CD4-positive, alpha-beta T cell (primary cell): ENCODE data around the gene SLC29A2. TPM values are rescaled to one million over a fixed set of nuclear protein-coding genes. Genes with fewer than 3 reads are reported as not detected.

Experiments
- total RNA-seq, 174 experiments: library from RNA in 2 of 174; stranded (reverse) in 2 of 174; gene quantifications; one replicate each; pipeline ENCODE4 v1.2.3 and lab custom pipeline; 2021 to 2026

SLC29A2 gene
- total RNA-seq, 2 experiments from 2014 or later, result 9.7 TPM

Other genes with a start within 250 kb of the SLC29A2 start
- 10 to 100 TPM; 28.6 to 30.0 TPM for gene KLC2, start 114.1 kb downstream of the SLC29A2 start, total RNA-seq
- 10 to 100 TPM; 27.4 to 29.4 TPM for gene RAB1B, start 103.1 kb downstream of the SLC29A2 start, total RNA-seq
- gene CNIH2, start 93.6 kb downstream of the SLC29A2 start, total RNA-seq, result 1 to 10 TPM; 4.1 to 6.2 TPM
- gene YIF1A, start 82.6 kb downstream of the SLC29A2 start, total RNA-seq, result 10 to 100 TPM; 17.4 to 21.1 TPM
- gene TMEM151A, start 79.9 kb downstream of the SLC29A2 start, total RNA-seq, result under 1 TPM; 0.11 to 0.14 TPM
- gene CD248, start 54.7 kb downstream of the SLC29A2 start, total RNA-seq, result 1 to 10 TPM; 3.3 to 3.4 TPM
- 1 to 10 TPM; 1.2 to 1.6 TPM for gene RIN1, start 35.3 kb downstream of the SLC29A2 start, total RNA-seq
- gene BRMS1, start 26.7 kb downstream of the SLC29A2 start, total RNA-seq, result 10 to 100 TPM; 52.7 to 58.4 TPM
- gene B4GAT1, start 24.1 kb downstream of the SLC29A2 start, total RNA-seq, result 1 to 10 TPM; 1.9 to 2.0 TPM
- not detected for gene NPAS4, start 49.3 kb upstream of the SLC29A2 start, total RNA-seq
- gene MRPL11, start 67.1 kb upstream of the SLC29A2 start, total RNA-seq, result 10 to 100 TPM; 17.7 to 21.0 TPM
- gene PELI3, start 95.1 kb upstream of the SLC29A2 start, total RNA-seq, result 10 to 100 TPM; 20.7 to 23.8 TPM
- 10 to 100 TPM; 16.9 to 17.7 TPM for gene DPP3, start 108.7 kb upstream of the SLC29A2 start, total RNA-seq
- gene BBS1, start 138.9 kb upstream of the SLC29A2 start, total RNA-seq, result 10 to 100 TPM; 11.7 to 11.9 TPM
- 10 to 100 TPM; 17.0 to 18.4 TPM for gene ZDHHC24, start 174.3 kb upstream of the SLC29A2 start, total RNA-seq
- gene ACTN3, start 175.1 kb upstream of the SLC29A2 start, total RNA-seq, result under 1 TPM; 0.14 to 0.22 TPM
- gene CTSF, start 196.8 kb upstream of the SLC29A2 start, total RNA-seq, result 10 to 100 TPM; 16.0 to 16.8 TPM
- gene CCDC87, start 221.3 kb upstream of the SLC29A2 start, total RNA-seq, result under 1 TPM; 0.22 to 0.25 TPM
- 10 to 100 TPM; 25.4 to 26.3 TPM for gene CCS, start 221.4 kb upstream of the SLC29A2 start, total RNA-seq
- gene RBM14, start 244.9 kb upstream of the SLC29A2 start, total RNA-seq, result 100 to 1,000 TPM; 239 to 250 TPM